Astrocyte of the hippocampus (primary cell): ENCODE results near the gene CSNK2A2.
A peak's percentile ranks its signal among the peaks of the same experiment; 100 is the strongest.

Experiments used
- DNase-seq: peaks from one replicate; pipeline ENCODE4 v3.0.0; 2011; ENCODE audit warnings: low read depth, low spot score

CSNK2A2 gene

DNA sequence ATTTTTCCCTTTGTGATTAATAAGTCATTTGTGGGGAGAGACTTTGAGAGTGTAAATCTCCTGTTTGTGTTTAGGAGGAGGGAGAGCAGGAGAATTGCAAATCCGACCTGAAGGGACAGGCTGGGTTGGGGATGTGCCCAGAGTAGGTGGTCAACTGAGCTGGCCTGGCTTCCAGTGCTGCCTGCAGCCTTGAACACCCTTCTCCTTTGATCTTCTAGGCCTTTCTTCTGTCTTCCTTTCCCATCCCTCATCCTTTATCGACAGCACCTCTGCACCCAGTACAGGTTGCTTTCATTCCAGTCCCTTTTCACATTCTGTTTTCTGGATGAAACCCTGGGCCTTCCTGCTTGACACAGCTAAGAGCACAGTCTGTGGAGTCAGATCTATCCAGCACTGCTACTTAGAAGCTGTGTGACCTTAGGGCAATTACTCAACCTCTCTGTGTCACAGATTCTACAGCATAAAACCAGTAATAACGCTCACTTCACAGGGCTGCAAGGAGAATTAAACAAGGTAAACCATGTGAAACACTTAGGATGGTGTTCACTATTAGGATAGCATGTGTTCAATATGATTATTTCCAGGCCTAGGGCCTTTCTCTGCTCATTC is 1.0 kb upstream of the CSNK2A2 start:
- DNase-seq, result peak; percentile 5

DNA sequence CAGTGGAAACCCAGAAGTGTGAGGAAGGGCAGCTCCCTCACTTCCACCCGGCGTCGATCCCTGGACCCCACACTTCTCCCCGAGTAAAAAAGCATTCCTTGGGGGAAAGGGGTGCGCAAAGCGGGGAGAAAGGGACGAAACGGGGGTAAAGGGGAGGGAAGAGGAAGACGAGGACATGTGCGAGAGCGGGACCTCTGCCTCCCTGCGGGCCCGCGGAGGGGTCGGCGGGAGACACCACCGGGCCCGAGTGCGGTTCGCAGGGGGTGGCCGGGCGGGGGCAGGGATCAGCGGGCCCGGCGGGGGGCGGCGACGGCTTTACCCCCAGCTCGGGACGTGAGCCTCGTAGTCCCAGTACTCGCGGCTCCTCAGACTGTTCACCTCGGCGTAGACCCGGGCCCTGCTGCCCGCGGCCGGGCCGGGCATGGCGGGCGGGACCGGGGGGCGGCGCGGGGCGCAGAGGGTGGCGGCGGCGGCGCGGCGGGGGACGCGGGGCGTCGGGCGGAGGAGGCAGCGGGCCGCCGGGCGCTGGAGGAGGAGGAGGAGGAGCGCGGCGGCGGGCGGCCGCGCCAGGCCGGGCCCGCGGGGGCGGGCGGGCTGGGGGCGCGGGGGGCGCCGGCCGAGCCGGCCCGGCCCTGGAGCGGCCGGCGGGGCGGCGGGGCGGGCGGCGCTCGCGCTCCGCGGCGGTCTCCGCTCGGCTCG is 443 bp downstream of the CSNK2A2 start:
- peak; percentile 19 for DNase-seq

- peak; percentile 31 for DNase-seq
Observed at GRCh38 chr16:58196898-58197313, 1.0 kb downstream of the CSNK2A2 start.

DNA sequence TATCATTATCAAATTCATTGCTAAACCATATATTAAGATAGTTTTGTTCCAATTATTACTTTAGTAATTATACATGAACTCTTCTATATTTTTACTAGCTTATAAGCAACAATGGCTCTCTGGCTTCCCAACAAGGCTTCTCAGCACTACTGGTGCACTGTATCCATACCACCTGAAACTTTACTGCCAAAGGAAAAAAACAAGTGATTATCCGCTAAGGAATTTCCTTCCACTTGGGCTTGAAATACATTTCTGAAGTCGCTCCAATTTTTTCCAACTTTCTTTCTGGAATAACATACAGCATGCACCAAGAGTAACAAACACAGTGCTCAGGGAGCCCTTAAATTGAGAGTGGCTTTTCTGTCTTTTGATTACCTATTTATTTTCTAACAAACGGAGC is 2.1 kb downstream of the CSNK2A2 start:
- no peak for DNase-seq

DNA sequence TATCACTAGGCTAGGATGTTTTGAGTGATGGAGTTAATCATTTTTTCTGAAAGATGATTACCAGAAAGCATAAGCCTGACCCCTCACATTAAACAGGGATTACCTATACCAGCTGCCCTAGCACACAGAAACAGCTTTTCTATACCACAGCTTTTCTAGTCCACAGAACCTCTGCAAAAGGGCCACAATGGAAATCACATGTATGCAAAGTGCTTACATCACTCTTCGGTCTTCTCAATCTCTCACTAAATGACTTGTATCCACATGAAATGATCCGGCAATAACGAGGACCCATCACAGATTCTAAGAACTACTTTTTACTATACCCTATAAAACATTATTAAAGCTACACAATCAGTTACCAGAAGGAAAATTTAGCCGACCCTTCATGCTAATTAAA is 2.6 kb downstream of the CSNK2A2 start:
- DNase-seq, result no peak

DNA sequence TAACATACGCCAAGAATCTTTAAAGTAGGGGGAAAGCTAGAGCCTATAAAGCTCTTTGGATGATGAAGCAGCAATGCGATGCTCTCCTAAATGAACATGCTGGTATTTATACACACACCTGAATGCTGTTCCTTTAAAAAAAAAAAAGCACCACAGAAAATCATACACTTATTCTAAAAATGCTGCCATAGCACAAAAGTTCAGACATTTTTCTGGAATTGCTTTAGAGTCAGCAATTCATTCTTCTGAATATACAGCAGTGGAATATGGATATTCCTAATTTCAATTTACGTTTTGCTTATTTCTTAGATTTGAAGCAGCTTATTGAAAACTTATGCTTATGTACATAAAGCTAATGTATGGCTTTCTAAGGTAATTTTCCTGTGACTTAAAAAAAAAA is 3.1 kb downstream of the CSNK2A2 start:
- no peak for DNase-seq

DNA sequence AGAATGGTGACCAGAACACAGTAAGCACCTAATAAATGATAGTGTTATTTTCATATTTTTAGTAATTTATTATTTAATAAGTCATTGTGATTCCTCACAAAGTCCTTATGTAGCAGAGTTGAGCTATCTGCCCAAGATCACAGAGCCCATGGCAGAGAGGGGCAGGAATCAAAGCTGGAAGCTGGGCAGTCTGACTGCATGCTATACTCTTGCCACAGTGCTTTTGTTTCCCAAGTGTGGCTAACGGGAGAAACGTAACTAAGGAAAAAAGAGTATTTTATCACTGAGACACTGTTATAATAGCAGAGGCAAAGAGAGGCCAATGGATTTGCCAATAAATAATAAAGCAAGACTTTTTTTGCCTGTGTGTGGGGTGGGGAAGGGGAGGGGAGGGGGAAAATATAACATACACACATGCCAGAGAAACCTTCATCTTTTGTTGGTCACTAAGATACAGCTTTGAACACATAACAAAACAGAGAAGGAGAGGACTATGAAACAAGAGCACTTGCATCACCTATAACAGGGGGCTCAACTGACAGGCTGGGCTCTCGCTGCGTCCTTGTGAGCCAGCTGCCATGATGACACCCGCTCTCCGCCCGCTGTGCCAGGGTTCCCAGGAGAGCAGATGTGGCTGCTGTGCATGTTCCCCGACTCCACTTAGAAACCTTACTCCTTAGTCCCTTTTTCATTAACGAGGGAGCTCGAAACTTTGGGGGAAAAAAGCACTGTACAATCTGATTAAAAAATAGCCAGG is 10.1 kb downstream of the CSNK2A2 start:
- no peak for DNase-seq

DNA sequence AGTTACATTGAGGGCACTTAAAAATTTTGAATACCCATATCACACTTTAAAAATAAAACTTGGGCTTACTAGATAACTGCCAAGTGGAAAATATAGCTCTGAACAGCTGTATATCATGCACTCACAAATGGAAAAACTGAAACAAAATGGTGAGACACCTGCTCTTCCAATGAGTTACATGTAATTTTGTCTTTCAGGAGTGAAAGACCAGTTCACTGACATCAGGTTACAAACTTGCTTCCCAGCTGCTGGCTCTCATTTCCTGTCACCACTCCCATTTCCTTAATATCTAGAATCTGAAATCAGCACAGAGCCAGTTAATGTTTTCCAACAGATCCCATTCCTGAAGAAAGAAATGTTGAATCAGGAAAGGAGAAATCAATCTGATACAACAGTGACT is 10.8 kb downstream of the CSNK2A2 start:
- no peak for DNase-seq

GRCh38 chr16:58186176-58186944 is 11.5 kb downstream of the CSNK2A2 start:
- no peak for DNase-seq

- DNase-seq, result no peak
Observed at GRCh38 chr16:58177353-58177710, 20.6 kb downstream of the CSNK2A2 start.

GRCh38 chr16:58176608-58177352 is 21.1 kb downstream of the CSNK2A2 start:
- DNase-seq, result no peak

- no peak for DNase-seq
Observed at GRCh38 chr16:58170223-58170622, 27.7 kb downstream of the CSNK2A2 start.

- DNase-seq, result no peak
Observed at GRCh38 chr16:58160855-58161254, 37.1 kb downstream of the CSNK2A2 start.

GRCh38 chr16:58158725-58159124 is 39.2 kb downstream of the CSNK2A2 start:
- DNase-seq, result no peak

DNA sequence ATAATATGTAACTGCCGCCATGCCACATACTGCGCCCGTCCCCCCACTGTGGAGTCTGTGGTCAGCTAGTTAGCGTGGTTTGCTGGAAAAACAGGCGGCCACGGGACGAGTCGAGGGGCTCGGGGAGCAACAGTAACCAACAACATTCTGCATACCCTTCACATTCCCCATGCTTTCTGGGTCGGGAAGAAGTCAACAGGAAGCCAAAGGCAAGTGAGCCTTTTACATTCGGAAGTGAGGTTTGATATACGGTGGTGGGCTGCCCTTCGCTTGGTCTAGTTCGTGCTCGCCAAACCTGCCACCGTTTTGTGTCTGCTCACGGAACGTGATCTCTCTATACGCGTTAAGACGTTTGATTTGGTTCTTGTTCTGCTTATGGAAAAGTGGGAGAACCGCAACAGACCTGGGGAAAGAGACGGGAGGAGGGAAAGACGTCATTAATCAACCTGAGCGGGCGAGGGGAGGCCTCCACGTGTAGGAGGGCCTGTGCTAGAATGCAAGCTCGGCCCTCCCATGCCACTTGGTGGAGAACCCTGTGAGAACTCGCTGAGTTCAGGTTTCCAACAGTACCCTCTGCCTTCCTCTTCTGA is 39.9 kb downstream of the CSNK2A2 start:
- DNase-seq, result no peak

- DNase-seq, result no peak
Observed at GRCh38 chr16:58157239-58157638, 40.7 kb downstream of the CSNK2A2 start.

DNA sequence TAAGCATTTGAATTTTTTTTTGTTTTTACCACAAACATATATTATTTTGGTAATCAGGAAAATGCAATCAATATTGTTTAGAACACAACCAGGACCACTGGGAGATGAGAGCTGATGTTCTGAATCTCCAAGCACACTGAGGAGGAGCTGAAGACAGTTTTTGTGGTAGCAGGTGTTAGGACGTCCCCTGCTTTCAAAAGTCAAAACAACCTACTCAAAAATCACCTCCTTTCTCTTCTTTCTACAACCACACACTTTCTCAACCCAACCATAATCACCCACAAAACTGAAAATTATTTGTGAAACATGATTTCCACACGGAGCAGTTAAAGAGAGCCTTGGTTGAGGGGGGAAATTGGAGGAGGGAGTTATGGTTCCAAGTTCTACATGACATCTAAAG is 42.1 kb downstream of the CSNK2A2 start:
- DNase-seq, result no peak

GRCh38 chr16:58154345-58154744 is 43.6 kb downstream of the CSNK2A2 start:
- DNase-seq, result no peak

DNA sequence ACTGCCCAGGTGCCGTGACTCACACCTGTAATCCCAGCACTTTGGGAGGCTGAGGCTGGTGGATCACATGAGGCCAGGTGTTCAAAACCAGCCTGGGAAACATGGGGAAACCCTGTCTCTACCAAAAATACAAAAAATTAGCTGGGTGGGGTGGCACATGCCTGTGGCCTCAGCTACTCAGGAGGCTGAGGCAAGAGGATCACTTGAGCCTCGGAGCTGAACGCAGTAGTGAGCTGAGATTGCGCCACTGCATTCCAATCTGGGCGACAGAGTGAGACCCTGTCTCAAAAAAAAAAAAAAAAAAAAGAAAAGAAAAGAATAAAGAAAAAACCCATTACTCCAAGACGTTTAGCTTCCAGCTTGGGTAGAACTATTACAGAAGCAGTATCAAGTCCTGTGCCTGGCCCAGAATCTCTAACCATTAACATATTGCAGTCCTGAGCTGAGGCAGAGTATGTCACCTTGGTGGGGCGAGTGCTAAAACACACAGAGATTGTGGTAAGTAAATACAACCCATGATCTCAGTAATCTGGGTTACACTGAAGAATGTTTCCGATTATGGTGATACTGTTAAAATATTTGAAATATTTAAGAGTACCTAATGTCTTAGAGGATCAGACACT is 45.5 kb downstream of the CSNK2A2 start:
- no peak for DNase-seq

- DNase-seq, result no peak
Observed at GRCh38 chr16:58148526-58148925, 49.4 kb downstream of the CSNK2A2 start.

DNA sequence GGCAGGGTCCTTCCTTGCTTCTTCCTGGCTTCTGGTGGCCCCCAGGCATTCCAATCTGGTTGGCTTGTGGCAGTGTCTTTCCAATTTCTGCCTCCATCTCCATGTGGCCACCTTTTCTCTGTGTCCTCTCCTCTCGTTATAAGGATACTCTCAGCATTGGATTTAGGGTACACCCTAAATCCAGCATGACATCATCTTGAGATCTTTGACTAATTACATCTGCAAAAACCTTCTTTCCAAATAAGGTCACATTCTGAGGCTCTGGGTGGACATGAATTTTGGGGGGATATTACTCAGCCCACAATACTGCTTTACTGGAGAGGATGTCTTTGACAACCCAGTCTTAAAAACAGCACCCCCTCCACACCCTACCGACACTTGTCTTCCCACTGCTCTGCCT is 49.8 kb downstream of the CSNK2A2 start:
- no peak for DNase-seq
